NT2/D1 (cell line): ENCODE results near the gene CA9.

Experiments
- DNase-seq: peaks from one replicate; pipeline ENCODE4 v3.0.0-alpha.2; 2011; ENCODE audit warnings: low read depth, low spot score
- H3K27me3 ChIP-seq: 2 replicates; pipeline ENCODE4 v1.6.0; 2011; ENCODE audit warnings: mild to moderate bottlenecking; ENCODE audit not compliant: insufficient read length, insufficient read depth
- H3K36me3 ChIP-seq: 2 replicates; pipeline ENCODE4 v1.6.1; 2011; ENCODE audit warnings: mild to moderate bottlenecking, low read length, mixed read lengths; ENCODE audit not compliant: insufficient read depth, insufficient read length
- H3K4me1 ChIP-seq: 2 replicates; pipeline ENCODE4 v1.5.1; 2011; ENCODE audit not compliant: insufficient read depth, insufficient read length
- H3K4me3 ChIP-seq: 2 replicates; pipeline ENCODE4 v1.5.1; 2011; ENCODE audit warnings: low read depth; ENCODE audit not compliant: insufficient read length
- H3K9ac ChIP-seq: 2 replicates; pipeline ENCODE4 v1.6.0; 2011; ENCODE audit warnings: low read depth; ENCODE audit not compliant: insufficient read length
- H3K9me3 ChIP-seq: 2 replicates; pipeline ENCODE4 v1.5.1; 2011; ENCODE audit warnings: mild to moderate bottlenecking, low read length; ENCODE audit not compliant: insufficient read depth
- SUZ12 ChIP-seq: IDR thresholded peaks from 2 replicates; pipeline ENCODE4 v1.6.1; 2011; ENCODE audit not compliant: insufficient read length, insufficient read depth; ENCODE audit errors: extremely low read depth
- YY1 ChIP-seq: IDR thresholded peaks from 2 replicates; pipeline ENCODE4 v1.6.1; 2011; ENCODE audit not compliant: insufficient read length, insufficient read depth
- ZNF274 ChIP-seq: IDR thresholded peaks from 2 replicates; pipeline ENCODE4 v1.6.1; 2011; ENCODE audit warnings: mild to moderate bottlenecking, low read depth, low read length

The CA9 gene

DNA sequence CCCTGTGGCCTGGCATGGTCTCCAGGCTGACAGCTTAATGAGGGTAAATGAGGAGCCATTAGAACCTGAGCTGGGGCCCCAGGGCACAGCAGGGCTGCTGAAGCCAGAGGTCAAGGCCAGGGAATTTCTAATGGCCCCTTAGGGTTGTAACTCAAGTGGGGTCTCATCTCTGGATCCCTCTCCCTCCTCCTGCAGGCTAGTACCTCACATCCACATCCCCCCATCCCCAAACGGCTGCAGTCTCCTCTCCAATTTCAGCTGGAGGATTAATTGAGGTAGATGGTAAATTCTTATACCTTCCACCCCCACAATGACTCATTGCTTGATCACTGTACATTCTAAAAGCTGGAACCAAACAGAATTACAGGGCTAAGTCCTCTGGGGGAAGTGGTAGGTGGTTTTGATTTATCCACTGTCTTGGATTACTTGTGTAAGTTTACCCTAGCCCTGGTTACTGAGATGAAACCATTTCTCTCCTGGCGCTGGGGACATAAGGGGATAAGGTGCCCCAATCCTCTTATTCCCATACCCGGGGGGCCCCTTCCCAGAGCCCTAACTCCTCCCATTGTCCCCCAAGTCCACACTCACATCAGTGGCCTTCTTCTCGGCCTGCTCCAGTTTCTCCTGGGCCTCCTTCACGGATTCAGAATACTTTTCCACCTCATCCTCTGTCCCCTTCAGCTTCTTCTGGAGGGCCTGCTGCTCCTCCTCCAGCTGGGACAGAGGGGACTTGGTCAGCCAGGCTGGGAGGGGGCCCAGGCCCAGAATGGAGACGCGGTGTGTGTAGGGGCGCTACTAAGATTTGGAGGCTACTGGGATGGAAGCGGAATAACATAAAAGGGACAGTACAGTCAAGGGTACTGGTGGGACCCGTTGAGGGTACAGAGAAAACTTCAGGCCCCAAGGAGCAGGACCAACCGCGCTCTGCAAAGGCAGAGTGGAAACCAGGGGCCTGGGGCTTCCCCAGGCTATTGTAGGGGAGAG is 15.1 kb downstream of the CA9 start:
- H3K4me1 ChIP-seq, result peaks cover 22% of the 10 kb centered on the region
- H3K9ac ChIP-seq, result peak overlapping the region; percentile 98
- no peaks in the 10 kb centered on the region for H3K27me3 ChIP-seq
- DNase-seq, result no peak
- no peaks in the 10 kb centered on the region for H3K9me3 ChIP-seq
- TF ChIP-seq ZNF274, result no peak
- no peak for TF ChIP-seq YY1
- TF ChIP-seq SUZ12, result no peak
- peaks cover 57% of the 10 kb centered on the region for H3K36me3 ChIP-seq
- peak overlapping the region; percentile 90 for H3K4me3 ChIP-seq

DNA sequence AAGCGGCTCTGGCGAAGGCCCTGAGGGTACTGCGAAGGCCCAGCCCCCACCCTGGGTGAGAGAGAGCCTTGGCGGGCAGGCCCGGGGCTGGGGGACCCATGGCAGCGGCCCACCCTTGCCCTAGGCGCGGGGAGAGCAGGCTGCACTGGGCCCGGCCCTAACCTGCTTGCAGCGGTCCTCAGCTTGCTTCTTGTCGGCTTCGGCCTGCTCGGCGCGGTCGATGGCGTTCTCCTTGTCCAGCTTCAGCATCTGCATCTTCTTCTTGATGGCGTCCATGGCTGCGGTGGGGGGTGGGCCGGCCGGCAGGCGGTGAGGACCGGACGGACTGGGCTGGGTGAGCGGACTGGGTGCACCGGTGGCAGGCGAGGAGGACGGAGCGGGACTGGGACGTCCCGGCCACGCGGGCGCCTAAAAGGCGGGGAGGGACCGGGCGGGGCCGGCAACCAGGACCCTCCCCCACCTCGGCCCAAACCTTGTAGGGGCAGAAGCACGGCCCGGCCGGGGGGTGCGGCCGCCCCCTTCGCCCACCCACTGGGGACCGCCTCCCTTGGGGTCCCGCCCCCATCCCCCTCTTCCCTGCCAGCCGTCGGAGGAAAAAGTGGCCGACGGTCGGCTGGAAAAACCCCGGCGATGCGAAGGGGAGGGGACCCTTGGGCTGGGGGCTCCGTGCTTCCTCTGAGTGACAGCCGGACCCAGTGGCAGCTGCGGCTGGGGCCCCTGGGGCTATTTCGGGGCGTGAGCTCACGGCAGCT is 16.0 kb downstream of the CA9 start, which contains the start of gene TPM2:
TPM2 (minus strand) TSS at position 384 of the 752 bp plus-strand sequence; CDS start at position 276, 108 bp downstream.
- Histone ChIP-seq H3K4me1 (peaks cover 22% of the 10 kb centered on the region), H3K9ac (peak within 1 kb of the TSS; percentile 98)
- DNase-seq, result peak; percentile 18

DNA sequence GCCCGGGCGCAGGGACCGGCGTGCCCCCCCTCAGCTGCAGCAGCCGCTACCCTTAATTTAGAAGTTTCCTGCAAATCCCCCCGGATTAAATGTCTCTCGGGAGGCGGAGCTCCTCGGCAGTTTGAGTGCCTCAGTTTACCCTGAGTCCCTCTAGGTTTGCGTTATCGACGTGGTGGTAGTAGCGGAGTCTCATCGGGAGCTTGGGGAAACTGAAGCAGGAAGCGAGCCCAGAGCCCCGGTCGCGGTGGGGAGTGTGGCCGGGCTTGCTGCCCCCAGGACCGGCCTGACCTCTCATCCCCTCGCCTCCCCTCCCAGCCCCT is 16.5 kb downstream of the CA9 start:
- Histone ChIP-seq H3K27me3 (no peaks in the 10 kb centered on the region), H3K9me3 (no peaks in the 10 kb centered on the region), H3K4me3 (peak overlapping the region; percentile 90), H3K9ac (peak overlapping the region; percentile 98), H3K4me1 (peaks cover 17% of the 10 kb centered on the region), H3K36me3 (peaks cover 45% of the 10 kb centered on the region)
- TF ChIP-seq YY1 (no peak), SUZ12 (no peak), ZNF274 (no peak)
- DNase-seq, result no peak

More for the DNA sequence above, 16.0 kb downstream of the CA9 start, which contains the start of gene TPM2:
- peak within 1 kb of the TSS; percentile 90 for H3K4me3 ChIP-seq
- no peaks in the 10 kb centered on the region for H3K9me3 ChIP-seq
- peaks cover 51% of the 10 kb centered on the region for H3K36me3 ChIP-seq
- H3K27me3 ChIP-seq, result no peaks in the 10 kb centered on the region
- no peak for TF ChIP-seq YY1
- no peak for TF ChIP-seq SUZ12
- TF ChIP-seq ZNF274, result no peak

DNA sequence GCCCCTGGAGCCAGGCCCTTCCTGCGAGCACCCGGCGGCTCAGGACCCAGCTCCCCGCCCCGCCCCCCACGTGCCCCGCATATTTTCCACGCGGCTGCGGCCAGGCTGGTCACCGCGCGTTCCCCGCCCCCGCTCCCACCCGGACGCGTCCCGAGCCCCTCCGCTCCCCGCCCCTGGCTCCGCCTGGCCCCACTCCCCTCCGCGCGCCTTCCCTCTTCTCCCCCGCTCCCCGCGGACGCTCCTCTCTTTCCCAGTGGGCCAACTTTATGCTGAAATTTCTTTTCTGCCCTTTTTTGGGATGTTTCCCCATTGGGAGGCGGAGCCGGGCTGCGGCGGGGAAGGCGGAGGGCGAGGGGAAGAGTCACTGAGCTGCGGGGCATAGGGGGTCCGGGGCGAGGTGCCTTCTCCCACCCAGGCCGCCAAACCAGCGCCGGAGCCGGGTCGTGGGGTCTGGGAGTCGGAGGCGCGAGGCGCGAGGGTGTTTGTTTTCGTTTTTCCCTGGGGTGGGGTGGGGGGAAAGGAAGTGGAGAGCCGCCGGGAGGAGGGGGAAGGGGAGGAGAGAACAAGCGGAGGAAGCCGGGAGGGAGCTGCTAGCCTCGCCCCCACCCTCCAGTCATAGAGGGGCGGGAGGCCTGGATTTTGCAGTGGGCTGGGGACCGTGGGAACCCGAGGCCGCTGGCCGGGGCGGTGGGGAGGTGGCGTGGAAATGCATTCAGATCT is 17.0 kb downstream of the CA9 start:
- no peaks in the 10 kb centered on the region for H3K27me3 ChIP-seq
- DNase-seq, result peak; percentile 27
- peak overlapping the region; percentile 98 for H3K9ac ChIP-seq
- H3K4me1 ChIP-seq, result peaks cover 15% of the 10 kb centered on the region
- peak overlapping the region; percentile 90 for H3K4me3 ChIP-seq
- TF ChIP-seq YY1, result no peak
- no peak for TF ChIP-seq ZNF274
- peaks cover 44% of the 10 kb centered on the region for H3K36me3 ChIP-seq
- no peaks in the 10 kb centered on the region for H3K9me3 ChIP-seq

DNA sequence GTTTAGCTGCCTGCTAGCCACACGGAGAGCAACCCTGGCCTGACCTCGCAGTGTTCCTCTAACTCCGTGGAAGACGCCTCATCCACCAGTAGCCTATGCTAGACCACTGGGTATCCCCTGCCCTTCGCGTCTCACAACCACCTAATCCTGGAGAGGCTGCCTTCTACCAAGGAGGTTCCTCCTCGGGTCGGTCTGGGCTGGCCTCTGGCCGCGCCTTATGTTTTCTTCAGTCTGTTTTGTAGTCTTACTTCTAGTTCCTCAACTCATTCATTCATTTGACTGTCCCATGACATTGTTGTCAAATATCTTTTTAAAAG is 17.6 kb downstream of the CA9 start:
- Histone ChIP-seq H3K27me3 (no peaks in the 10 kb centered on the region), H3K9ac (peak overlapping the region; percentile 39), H3K36me3 (peaks cover 44% of the 10 kb centered on the region), H3K9me3 (no peaks in the 10 kb centered on the region), H3K4me1 (peaks cover 15% of the 10 kb centered on the region), H3K4me3 (peak overlapping the region; percentile 90)
- TF ChIP-seq ZNF274 (no peak), YY1 (no peak), SUZ12 (no peak)
- DNase-seq, result no peak

DNA sequence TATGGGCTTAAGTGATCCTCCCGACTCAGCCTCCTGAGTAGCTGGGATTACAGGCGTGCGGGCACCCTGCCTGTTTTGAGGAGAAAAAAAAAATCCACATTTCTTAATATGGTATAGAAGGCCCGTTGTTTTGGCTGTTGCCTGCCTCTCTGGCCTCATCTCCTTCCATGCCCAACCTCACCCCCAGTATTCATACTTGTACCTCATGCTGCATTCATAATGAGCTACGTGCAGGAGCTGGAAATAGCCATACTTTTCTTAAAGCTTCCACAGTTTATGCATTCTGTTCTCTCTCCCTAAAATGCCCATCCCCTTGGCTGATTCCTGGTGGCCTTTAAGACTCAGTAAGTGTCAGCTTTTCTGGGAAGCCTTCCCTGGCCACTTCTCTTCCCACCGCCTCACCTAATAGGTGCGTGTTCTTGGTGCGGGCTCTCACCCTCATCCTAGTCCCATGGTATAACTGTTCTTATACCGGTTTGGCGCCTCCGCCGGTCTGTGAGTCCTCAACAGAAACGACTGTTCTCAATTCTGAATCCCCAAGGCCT is 18.1 kb downstream of the CA9 start:
- Histone ChIP-seq H3K9me3 (no peaks in the 10 kb centered on the region), H3K27me3 (no peaks in the 10 kb centered on the region), H3K4me3 (no peak overlapping the region), H3K9ac (no peak overlapping the region), H3K36me3 (peaks cover 44% of the 10 kb centered on the region), H3K4me1 (peaks cover 12% of the 10 kb centered on the region)
- DNase-seq, result no peak
- TF ChIP-seq SUZ12, result no peak
- no peak for TF ChIP-seq ZNF274
- no peak for TF ChIP-seq YY1
